Suppressor macrophage (primary cell): ENCODE data around the gene BRD3.

Source experiments
- DNase-seq, 4 experiments: peaks; one replicate each; pipeline ENCODE4 v3.0.0-alpha.2; 2020 to 2022

The BRD3 gene

DNA sequence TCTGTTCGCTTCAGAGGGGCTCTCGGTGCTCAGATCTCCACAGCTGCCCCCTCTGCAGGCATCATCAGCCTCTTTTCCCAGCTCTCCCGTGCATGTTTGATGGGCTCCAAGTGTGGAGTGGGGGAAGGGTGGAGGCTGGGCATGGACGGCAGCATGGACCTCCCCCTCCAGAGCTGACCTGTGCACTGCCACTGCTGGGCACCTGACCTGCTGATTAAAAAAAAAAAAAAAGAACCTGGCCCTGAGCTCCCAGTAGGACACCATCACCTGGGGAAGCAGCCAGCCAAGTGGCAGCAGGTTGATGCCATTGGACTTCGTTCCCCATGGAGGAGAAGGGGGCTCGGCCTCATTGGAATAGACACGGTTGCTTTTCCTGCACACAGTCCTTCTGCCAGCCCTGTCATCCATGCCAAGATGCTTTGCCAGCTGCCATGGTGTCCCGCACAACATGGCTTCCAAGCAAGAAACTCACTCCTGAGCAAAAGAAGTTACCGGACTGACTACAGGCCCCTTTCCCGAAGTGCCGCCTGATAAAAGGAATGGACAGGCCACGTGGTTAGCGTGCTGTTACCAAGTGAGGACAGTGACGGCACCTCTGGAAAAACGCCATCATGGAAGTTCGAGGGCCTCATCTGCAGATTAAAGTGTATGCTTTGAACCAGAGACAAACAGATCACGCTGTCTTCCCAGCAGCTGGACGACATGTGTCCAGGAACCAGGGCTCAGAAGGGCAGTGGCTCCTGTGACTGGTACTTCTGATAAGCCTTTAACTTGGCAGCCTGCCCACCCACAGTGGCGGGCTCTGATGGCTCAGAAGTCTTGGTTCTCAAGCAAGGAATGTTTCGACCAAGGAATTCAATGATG is 57.3 kb downstream of the BRD3 start:
- no peak for DNase-seq

DNA sequence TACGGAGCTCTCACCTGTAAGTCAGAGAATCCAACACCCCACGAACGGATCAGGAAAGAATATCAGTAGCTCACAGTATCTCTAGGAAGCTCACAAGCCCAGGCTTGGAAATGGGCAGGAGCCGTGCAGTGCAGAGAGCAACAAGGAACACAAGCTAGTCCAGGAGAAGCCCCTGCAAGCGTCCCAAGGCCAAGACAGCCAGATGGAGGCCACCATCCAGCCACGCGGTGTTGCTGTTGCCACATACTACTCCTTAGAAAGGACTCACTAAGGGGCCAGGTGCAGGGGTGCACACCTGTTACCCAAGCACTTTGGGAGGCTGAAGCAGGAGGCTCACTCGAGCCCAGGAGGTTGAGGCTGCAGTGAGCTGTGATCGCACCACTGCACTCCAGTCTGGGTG is 60.3 kb downstream of the BRD3 start:
- no peak for DNase-seq

GRCh38 chr9:134007150-134007549 is 60.7 kb downstream of the BRD3 start:
- DNase-seq = no peak

GRCh38 chr9:134005381-134005780 is 62.4 kb downstream of the BRD3 start:
- DNase-seq = no peak

GRCh38 chr9:134004881-134005280 is 62.9 kb downstream of the BRD3 start:
- DNase-seq = no peak

DNA sequence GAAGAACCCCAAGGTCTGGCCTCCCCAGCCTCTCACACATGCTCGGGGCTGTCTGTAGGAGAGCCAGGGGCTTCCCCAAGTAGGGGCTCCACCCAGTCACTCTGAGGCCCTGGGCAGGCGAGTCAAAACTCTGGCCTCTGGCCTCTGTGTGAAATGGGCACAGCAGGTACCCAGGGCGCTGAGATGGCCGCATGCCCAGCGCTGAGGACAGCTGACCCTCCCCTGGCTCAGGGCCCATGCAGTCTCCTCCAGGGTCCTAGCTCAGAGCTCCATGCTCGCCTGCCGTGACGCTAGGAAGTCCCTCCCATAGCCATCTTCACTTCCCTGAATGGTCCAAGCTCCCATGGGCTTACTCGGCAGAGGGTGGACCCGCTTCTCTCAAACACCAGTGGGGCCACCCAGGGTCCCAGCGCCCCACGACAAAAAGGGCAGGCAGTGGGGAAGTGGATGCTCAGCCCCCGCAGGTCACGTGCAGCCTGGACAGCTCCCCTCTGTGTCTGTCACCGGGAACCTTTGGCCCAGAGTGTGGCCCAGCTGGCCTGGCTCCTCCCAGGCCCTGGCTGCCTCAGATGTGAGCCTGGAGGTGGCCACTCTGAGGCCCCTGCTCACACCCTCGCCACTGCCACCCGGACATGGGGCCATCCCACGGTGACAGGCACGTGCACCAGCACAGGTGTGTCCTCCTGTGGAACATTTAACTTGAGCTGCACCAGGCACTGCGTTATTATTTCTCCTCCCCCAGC is 63.5 kb downstream of the BRD3 start:
- DNase-seq = peak in 1 of 4 experiments; percentile 11

DNA sequence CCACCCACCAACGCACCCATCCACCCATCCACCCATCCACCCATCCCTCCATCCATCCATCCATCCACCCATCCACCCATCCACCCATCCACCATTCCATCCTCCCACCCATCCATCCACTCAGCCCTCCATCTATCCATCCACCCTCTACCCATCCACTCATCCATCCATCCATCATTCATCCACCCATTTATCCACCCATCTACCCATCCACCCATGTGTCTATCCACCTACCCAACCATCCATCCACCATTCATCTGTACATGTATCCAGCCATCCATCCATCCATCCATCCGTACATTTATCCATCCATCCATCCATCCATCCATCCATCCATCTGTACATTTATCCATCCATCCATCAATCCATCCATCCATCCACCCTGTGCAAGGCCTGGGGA is 64.6 kb downstream of the BRD3 start:
- no peak for DNase-seq

DNA sequence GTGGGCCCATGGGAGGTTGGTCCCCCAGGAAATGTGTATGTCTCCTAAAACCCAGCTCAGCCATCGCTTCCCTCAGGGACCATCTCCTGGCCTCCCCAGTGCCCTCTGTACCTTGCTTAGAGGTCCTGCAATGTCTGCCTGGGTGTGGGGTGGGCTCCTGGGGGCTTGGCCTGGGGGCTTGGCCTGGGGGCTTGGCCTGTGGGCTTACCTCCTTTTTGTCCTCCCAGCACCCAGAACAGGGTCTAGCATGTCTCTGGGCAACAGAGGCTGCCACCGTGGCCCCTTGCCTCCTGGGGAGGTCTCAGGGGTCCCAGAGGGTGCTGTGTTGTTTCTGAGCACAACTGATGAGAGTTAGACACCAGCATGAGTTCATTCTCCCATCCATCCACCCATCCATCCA is 65.0 kb downstream of the BRD3 start:
- no peak for DNase-seq

DNA sequence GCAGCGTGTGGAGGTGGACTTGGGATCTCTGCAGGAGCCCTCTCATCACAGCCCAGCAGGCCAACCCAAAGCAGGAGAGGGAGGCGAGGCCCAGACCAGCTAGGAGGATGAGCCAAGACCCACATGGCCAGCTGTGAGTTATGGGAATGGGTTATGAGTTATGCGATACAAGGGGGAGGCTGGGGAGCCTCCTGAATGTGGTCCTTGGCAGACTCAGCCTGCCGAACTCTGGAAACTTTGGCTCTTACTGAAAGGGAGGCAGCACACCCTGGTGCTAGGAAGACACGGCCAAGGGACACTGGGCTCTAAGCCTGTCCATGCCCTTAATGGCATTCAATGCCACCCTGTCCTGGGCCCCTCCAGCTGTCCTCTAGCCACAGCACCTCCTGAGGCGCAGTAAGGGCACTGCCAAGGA is 68.0 kb downstream of the BRD3 start:
- DNase-seq = no peak

GRCh38 chr9:133998915-133999595 is 68.8 kb downstream of the BRD3 start:
- DNase-seq = no peak

DNA sequence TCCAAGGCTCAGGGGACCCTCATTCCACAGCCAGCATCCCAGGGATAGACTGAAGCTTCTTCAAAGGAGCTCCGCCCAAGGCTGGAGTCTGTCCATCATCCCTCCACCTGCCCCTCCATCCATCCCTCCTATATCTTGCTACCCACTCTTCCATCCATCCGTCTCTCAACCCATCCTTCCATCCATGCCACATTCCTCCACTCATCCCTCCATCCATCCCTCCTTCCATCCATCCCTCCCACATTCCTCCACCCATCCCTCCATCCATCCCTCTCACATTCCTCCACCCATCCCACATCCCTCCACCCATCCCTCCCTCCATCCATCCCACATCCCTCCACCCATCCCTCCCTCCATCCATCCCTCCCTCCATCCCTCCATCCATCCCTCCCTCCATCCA is 70.2 kb downstream of the BRD3 start:
- DNase-seq = no peak

DNA sequence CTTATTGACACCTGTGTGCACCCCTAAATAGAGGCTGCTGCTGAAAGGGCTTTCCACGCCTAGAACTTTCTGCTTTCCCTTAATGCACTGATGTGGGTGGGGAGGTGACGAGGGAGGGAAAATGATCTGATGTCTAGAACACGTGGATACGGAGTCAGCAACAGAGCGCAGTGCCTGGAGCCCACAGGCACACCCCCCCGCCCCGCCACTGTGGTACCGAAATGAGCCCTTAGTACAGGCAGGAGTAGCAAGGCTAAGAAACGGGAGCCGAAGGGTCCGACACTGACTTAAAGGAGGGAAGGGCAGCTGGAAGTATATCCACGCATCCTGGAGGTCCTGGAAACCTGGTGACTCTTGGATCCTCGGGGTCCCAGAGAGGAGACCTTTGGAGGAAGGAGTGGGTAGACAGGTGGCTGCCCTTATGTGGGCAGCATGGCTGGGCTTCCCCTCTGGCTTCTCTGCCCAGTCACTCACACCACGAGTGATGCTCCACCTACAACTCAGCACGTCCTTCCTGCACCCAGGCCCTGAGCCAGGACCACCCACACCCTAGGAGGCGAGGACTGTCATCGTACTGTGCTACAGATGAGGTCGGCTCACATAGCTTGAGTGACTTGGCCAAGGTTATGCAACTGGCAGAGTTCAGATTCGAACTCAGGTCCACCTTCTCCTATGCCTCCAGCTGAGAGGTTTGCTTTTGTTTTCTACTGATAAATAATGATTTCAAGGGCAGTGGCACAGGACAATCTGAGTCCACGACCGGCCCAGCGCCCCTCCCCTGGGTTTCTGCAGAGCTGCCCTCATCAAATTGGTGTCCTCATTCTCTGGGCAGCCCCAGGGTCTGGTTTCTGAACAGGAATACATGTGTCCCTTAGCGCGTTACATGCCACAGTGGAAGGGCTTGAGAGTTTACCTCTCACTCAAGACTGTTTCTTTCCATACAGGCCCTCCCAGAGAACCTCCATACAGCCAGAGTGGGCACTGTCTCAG is 71.0 kb downstream of the BRD3 start:
- DNase-seq = peak; percentile 20 to 58 (median 36)

GRCh38 chr9:133995012-133995896 is 72.6 kb downstream of the BRD3 start:
- peak in 3 of 4 experiments; percentile 15 to 39 (median 20) for DNase-seq

- DNase-seq = peak; percentile 78 to 92 (median 87)
Measured at GRCh38 chr9:133994353-133995011, 73.3 kb downstream of the BRD3 start.

DNA sequence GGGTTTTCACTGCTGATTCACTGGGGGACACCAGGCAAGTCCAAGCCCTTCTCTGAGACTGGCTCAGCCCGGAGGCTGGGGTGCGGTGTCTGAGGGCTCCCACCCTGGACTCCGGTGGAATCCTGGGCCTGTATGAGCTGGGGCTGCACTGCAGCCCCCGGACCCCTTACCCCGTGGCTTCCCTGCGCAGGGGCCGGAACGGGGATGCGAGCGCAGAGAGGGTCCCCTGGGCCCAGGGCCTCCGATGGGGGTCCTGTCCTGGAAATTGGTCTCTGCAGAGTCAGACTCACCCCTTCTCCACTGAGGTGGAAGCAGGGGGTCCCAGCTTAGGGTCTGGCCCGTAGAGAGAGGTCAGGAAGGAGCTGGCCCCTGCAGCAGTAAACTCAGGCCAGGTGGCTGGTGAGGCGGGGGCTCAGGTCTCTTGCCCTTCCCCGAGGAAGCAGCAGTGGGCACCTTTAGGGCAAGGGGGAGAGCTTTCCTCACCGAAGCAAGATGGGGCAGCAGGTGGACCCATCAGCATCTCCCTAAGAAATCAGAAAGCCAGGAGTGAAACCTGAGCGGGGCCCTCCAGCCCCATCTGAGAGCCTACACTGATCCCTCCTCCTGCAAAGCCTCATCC is 74.1 kb downstream of the BRD3 start:
- DNase-seq = no peak

DNA sequence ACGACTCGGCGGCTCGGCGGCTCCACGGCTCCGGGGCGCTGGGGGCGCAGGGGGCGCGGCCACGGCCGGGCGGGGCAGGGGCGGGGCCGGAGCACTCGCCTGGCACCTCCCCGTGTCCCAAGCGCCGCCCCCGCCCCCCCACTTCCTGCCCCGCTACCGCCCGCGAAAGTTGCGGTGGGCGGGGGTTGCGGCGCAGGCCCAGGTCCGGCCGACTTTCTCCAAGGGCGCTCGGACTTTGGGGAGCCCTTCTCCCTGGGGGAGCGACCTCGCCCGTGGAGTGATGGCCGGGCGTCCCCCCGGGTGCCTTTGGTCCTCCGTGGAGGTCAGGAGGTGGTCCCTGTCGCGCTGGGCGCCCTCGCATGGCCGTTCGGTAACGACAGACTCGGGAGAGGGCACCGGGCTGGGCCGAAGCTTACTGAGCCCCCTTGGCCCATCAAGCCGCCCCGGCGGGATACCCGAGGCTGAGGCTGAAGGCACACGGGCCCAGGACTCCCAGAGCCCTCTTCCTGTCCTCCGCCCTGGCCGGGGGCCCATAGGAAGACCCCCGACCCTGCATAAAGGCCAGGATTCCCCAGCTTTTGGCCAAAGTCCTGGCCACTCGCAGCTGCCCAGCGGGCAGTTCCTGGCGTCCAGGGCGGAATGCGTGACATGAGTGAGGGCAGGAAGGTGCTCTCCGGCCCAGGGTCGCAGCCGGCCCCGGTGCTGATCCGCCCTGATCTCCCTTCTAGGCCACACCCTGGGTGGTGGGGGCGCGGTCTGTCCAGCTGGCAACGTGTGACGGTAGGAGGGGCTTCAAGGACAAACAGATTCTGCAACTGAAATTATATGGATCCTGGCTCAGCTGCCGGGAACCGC is 74.8 kb downstream of the BRD3 start:
- peak; percentile 73 to 92 (median 84) for DNase-seq

GRCh38 chr9:133991964-133992779 is 75.7 kb downstream of the BRD3 start, which contains the start of gene VAV2:
Gene VAV2 (minus strand): TSS chr9:133992324. CDS start chr9:133992278, 46 bp downstream.
- peak; percentile 56 to 88 (median 76) for DNase-seq
